Left forelimb (tissue), 1 donor: ENCODE results near the gene SCGB1C1.

ENCODE experiments used
- DNase-seq: peaks from one replicate; pipeline ENCODE4 v3.0.0-alpha.2; 2018; ENCODE audit warnings: low spot score

The SCGB1C1 gene

GRCh38 chr11:205221-206001, 12.5 kb downstream of the SCGB1C1 start:
- no peak for DNase-seq

DNA sequence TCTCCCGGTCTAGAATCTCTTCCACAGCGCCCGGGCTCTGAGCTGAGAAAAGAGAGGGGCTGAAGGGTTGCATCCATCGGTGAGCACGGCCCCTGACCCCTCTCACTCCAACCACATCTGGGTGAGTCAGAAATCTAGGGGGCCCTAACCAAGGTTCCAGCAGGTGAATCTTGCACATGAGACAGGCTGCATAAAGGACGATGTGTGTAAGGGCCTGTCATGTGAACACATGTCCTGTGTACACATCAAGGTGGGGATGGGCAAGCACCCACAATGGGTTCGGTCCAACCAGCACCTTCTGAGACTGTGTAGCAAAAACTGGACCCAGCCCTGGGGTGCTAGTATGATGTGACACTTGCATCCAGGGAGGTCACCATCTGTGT, 13.1 kb downstream of the SCGB1C1 start:
- DNase-seq, result no peak

DNA sequence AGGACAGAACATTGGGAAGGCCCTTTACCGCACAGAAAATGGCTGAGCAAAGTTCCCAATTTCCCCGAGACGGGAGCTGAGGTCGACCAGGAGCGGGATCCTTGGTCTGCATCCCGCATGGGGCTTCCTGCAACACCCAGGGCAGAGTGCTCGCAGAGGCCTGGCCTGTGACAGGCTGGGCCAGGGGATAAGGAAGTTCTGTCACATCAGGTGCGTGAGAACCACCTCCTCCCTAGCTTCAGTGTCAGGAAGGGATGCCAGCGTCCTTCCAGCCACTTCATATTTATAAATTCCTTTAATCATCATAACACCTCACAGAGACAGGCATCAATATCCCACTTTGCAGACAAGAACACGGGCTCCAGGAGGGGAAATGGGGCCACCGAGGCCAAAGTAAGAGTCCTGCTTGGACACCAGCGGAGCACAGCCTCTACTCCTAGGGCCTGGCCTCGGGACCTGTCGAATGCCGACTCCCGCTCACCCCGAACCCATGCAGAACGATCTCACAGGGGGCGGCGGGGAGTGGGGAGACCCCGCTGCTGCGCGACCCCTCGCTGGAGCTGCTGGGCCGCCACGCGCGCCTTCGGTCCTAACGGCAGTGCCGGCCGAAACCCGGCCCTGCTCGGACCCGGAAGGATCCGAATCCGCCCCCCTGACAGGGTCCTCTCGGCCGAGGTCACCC, 13.8 kb downstream of the SCGB1C1 start:
- no peak for DNase-seq

DNA sequence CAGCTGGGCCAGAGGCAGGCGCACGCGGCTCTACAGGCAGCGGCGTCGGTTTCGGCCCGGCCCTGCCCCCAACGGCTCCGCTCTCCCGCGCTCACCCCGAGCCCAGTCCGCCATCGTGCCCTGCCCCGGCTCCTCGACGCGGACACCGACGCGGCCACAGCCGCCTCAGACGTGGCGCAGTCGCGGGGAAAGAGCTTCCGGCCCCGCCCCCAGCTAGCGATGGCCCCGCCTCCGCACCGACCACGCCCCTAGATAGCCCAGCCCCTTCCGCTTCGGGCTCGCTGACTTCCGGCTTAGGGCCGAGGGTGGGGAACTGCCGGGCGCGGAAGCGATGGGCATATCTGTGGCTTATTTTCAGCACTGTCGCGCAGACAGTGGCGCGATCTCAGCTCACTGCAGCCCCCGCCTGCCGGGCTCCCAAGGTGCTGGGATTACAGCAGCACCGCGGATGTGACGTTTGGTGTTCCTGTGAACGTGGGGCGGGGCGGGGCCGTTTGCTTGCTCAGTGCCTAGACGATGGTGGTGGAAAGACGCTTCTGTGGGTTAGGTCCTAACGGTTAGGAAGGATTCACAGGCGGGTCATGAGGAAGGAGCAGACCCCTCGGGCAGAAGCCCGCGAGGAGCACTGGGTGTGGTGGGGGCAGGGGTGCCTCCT, 14.5 kb downstream of the SCGB1C1 start, which contains the start of the genes BET1L and RIC8A:
Gene BET1L (minus strand): TSS at position 192 of the 655 bp plus-strand sequence. CDS start 78 bp downstream, at position 114.
Gene RIC8A (plus strand): TSS at position 501 of the 655 bp plus-strand sequence. CDS start 1,147 bp downstream, outside the sequence.
- peak; percentile 98 for DNase-seq

GRCh38 chr11:207863-208180, 14.9 kb downstream of the SCGB1C1 start:
- no peak for DNase-seq

DNA sequence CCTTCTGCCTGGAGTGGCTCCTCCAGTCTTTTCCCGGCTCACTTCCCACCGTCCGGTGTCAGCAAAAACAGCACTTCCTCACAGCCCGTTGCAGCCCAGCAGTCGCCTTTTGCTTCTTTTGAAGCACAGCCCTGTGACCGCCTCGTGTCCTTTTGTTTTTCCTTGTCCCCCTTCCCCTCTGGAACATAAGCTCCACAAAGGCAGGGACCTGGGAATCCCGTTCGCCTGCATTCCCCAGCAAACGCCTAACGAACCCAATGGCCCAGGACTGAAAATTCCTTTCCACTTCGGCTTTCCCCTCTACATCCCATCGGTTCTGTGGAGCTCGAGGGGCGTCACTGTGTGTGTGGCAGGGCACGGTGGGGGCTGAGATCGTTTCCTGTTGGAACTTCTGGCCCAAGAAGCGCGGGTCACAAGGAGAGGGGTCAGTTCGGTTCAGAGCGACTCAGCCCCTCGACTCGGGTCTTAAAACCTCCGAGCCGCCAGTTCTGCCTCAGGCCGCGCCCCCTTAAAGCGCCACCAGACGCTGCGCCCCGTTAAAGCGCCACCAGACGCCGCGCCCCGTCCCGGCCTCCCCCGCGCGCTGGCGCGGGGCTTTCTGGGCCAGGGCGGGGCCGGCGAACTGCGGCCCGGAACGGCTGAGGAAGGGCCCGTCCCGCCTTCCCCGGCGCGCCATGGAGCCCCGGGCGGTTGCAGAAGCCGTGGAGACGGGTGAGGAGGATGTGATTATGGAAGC, 15.5 kb downstream of the SCGB1C1 start:
- DNase-seq, result peak; percentile 85

DNA sequence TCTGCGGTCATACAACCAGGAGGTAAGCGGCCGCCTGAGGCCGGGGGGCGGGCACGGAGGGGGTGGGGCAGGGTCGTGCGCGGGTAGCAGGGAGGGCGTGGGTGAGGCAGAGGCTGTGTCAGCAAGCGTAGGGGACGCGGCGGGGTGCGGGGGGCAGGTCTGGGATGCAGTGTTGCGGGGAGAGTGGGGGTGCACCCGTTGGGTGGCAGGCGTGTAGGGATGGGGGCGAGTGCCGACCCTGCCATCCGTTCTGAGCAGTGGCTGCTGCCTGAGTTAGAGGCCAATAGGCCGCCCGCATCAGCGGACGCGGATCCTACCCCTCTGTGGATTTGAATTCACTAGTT, 16.0 kb downstream of the SCGB1C1 start:
- DNase-seq, result no peak

DNA sequence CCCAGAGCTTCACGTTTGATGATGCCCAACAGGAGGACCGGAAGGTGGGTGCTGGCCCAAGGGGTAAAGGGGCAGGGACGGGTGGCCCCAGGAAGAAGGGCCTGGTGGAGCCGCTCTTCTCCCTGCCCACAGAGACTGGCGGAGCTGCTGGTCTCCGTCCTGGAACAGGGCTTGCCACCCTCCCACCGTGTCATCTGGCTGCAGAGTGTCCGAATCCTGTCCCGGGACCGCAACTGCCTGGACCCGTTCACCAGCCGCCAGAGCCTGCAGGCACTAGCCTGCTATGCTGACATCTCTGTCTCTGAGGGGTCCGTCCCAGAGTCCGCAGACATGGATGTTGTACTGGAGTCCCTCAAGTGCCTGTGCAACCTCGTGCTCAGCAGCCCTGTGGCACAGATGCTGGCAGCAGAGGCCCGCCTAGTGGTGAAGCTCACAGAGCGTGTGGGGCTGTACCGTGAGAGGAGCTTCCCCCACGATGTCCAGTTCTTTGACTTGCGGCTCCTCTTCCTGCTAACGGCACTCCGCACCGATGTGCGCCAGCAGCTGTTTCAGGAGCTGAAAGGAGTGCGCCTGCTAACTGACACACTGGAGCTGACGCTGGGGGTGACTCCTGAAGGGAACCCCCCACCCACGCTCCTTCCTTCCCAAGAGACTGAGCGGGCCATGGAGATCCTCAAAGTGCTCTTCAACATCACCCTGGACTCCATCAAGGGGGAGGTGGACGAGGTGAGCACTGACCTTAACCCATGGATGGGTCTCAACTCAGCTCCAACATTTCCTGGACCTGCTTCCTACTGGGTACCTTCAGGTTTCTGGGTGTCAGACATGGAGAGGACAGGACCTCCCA, 16.6 kb downstream of the SCGB1C1 start:
- no peak for DNase-seq

DNA sequence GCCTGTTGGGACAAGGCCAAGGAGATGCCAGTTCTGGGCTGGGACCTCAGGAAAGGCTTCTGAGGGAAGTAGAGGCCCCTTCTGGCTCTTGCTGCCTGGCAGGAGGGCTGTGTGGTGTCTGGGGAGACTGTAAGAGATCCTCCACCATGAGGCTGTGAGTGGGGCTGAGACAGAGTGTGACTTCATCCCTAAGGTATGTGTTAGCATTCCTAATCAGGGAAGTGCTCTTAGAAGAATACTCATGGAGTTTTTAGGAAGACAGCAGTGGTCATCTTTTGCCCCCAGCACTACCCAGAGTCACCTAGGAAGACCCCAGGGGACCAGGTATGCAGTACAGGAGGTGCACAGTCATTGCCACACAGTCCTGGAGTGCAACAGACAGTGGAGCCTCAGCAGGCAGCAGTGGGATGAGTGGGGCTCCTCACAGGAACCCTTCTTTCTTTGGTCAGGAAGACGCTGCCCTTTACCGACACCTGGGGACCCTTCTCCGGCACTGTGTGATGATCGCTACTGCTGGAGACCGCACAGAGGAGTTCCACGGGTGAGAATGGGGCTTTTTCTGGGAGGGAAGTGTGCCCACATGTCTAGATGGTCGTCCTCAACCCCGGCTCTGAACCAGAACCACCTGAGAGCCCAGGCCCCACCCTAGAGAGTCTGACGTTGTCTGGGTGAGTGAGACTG, 17.4 kb downstream of the SCGB1C1 start:
- DNase-seq, result no peak

DNA sequence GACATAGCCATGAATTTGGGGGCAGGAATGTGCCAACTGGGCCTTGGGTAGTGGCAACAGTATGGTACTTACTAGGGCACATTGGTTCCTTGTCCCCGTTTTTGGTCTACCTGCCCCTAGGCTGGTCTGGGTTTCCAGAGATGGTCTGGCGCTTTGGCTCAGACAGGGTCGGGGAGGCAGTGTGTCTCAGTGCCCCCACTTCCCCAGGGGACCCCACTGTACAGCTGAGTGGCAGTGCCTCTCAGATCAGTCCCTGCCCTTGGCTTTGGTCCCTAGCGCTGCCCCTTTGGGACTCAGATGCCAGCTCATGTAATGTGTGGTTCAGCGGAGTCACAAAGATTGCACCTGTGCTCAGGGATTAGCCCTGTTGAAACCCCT, 17.9 kb downstream of the SCGB1C1 start:
- no peak for DNase-seq

DNA sequence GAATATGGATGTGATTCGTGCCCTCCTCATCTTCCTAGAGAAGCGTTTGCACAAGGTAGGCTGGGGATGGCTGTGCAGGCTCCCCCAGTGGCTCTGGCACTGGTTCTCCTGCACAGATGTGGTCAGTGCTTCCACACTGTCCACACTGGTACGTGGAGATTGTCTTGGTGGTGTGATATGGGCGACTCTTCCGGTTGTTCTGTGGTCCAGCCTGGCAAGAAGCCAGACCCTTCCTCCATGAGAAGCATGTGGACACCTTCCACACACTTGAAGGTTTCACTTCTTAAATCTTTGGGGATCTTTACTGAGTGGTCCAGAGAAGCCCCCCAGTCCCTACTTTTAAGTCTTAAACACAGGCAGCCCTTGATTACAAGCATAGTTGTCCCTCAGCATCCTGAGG, 18.4 kb downstream of the SCGB1C1 start:
- no peak for DNase-seq

GRCh38 chr11:211741-212140, 18.9 kb downstream of the SCGB1C1 start:
- no peak for DNase-seq

- no peak for DNase-seq
Observed at GRCh38 chr11:212150-213100, 19.5 kb downstream of the SCGB1C1 start.

GRCh38 chr11:213111-213510, 20.2 kb downstream of the SCGB1C1 start:
- DNase-seq, result no peak

DNA sequence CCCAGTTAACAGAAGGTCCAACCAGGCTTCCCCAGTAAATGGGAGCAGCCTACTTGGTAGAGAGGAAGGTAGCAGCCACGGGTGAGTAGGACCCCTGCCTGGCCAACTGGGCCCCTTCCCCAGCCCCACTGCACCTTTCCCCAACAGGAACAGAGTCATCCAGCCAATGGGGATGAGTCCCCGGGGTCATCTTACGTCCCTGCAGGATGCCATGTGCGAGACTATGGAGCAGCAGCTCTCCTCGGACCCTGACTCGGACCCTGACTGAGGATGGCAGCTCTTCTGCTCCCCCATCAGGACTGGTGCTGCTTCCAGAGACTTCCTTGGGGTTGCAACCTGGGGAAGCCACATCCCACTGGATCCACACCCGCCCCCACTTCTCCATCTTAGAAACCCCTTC, 21.2 kb downstream of the SCGB1C1 start:
- no peak for DNase-seq

- no peak for DNase-seq
Observed at GRCh38 chr11:215581-216037, 22.7 kb downstream of the SCGB1C1 start.

- DNase-seq, result no peak
Observed at GRCh38 chr11:216081-216974, 23.4 kb downstream of the SCGB1C1 start.

DNA sequence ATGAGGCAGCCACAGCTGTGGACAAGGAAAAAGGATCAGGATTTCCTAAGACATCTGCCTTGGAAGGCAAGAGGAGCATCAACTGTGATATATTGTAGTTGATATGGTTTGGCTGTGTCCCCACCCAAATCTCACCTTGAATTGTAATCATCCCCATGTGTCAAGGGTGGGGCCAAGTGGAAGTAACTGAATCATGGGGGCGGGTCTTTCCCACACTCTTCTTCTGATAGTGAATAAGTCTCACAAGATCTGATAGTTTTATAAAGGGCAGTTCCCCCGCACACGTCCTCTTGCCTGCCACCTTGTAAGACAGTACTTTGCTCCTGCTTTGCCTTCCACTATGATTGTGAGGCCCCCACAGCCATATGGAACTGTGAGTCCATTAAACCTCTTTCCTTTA, 24.8 kb downstream of the SCGB1C1 start:
- DNase-seq, result no peak
